Measurements from ENCODE around the gene RILP. TPM values are rescaled to one million over a fixed set of nuclear protein-coding genes. Genes with fewer than 3 reads are reported as not detected.

RILP gene
- total and polyA plus RNA-seq, 2 of the 4 experiments (the other 2 are of a cell fraction), result 3.9 to 6.0 TPM

DNA sequence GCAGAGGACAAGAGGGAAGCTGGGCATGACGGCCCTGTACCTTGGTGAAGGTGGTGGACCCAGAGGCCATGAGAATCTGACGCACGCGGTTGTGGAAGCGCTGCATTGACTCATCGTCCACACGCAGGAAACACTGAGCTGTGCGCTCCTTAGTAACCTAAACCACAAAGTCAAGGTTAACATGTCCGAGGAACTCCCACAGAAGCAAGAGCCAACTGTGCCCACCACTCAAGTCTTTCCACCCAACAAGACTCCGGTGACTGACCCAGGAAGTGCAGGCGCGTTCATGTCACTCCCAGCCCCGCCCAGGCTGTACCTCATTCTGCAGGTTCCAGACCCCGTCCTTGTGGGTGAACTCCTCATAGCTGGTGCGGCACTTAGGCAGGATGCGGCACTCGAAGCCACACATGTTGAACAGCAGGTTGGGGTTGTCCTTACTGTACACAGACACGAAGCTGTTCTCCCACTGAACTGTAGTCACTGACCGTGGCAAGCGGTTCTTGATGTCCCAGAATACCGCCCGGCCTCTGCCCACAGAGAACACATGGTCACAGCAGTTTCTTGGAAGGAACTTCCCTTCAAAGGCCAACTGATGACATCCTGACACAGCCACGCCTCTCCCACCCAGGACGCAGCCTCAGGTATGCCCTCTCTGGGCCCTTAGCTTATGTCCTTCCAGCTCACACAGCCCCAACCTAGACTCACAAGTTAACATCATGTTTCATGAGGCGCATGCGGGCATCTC, 23.5 kb upstream of the RILP start:
- Histone ChIP-seq H3K9me1 (ENCODE audit: insufficient read depth, low read length) (no peaks in the 10 kb centered on the region), H3K79me1 (ENCODE audit: low read depth in 1 of 2, low read length in 2 of 2) (peaks cover 37 to 51% of the 10 kb centered on the region in 2 experiments), H2BK15ac (ENCODE audit: low read depth, low read length) (no peak overlapping the region), H3K56ac (ENCODE audit: extremely low read depth, insufficient read depth, low read length) (no peak overlapping the region), H3K4me1 (ENCODE audit: control insufficient read depth, insufficient read depth, low read length) (peaks cover 3% of the 10 kb centered on the region; the same call in 1 of the 2 replicates), H3K23ac (ENCODE audit: low read depth, low read length) (no peak overlapping the region), H3K4me3 (ENCODE audit: insufficient read depth, low read depth, low read length) (no peak overlapping the region), H4K91ac (ENCODE audit: insufficient read depth, low read depth, low read length) (no peak overlapping the region), H3K9me3 (ENCODE audit: control insufficient read depth, insufficient read depth, low read length) (no peaks in the 10 kb centered on the region), H2BK5ac (ENCODE audit: low read depth, low read length, poor library complexity, severe bottlenecking) (no peak overlapping the region), H3K9ac (ENCODE audit: low read depth, low read length) (no peak overlapping the region), H3K4me2 (ENCODE audit: low read depth, low read length) (no peak overlapping the region), H2BK120ac (ENCODE audit: low read depth, low read length) (no peak overlapping the region), H3K4ac (ENCODE audit: low read depth, low read length) (no peak overlapping the region), H3K27ac (ENCODE audit: insufficient read depth, low read length) (no peak overlapping the region; the same call in 1 of the 2 replicates), H3K18ac (ENCODE audit: low read depth, low read length) (no peak overlapping the region), H3K27me3 (ENCODE audit: control insufficient read depth, insufficient read depth, low read length) (no peaks in the 10 kb centered on the region), H4K8ac (ENCODE audit: low read depth in 2 of 2, low read length in 2 of 2) (no peak overlapping the region), H3K36me3 (ENCODE audit: control insufficient read depth, insufficient read depth, low read length) (peaks cover 71% of the 10 kb centered on the region), H2AFZ (replicated peaks; ENCODE audit: low read length, poor library complexity) (no peak overlapping the region), H2AK5ac (ENCODE audit: low read depth, low read length) (no peak overlapping the region), H3K14ac (replicated peaks; ENCODE audit: low read depth, low read length) (no peak overlapping the region), H4K20me1 (ENCODE audit: insufficient read depth, low read length) (peaks cover 14% of the 10 kb centered on the region), H2BK20ac (ENCODE audit: low read depth, low read length) (no peak overlapping the region), H2AK9ac (replicated peaks; ENCODE audit: low read depth, low read length, poor library complexity) (peak overlapping the region; percentile 1), H4K5ac (ENCODE audit: low read depth, low read length) (no peak overlapping the region)
- DNase-seq (no peak), ATAC-seq (ENCODE audit: low read depth) (no peak)
- dilution Hi-C loops (cut with HindIII; ENCODE audit: low sequenced_read_pairs, unreplicated experiment), result no loop called here
- 92% methylated on average over 15 of the region's 26 CpGs; no CpG with 5 or more reads in 1 of the 2 experiments for WGBS, 2 experiments (ENCODE audit: extremely low coverage in 2 of 2, insufficient read length in 1 of 2)
- BruUV-seq (replicated peaks), result TSS peak; percentile 18
- POLR2A ChIA-PET (ENCODE audit: unreplicated experiment), result no interaction called here
- in situ Hi-C loops (cut with MboI; ENCODE audit: low sequenced_read_pairs), result no loop called here
- intact Hi-C loops (cut with micrococcal nuclease), result no loop called here
- CTCF ChIA-PET, result interaction anchor here (1.0 kb wide), 1 partner anchor 110 kb away, joined by 3 read pairs; no protein-coding TSS in a partner anchor
- no peak for TF ChIP-seq NFE2L2 (IDR thresholded peaks at IDR 0.05; ENCODE audit: low read depth, low read length)
- no peak for TF ChIP-seq CHD1 (IDR thresholded peaks at IDR 0.05; ENCODE audit: low read depth, low read length)
- TF ChIP-seq MXI1 (IDR thresholded peaks at IDR 0.05; ENCODE audit: borderline replicate concordance, low read depth, low read length), result no peak
- TF ChIP-seq RCOR1 (IDR thresholded peaks at IDR 0.05; ENCODE audit: insufficient replicate concordance, low read length), result no peak
- no peak for TF ChIP-seq BHLHE40 (IDR thresholded peaks at IDR 0.05; ENCODE audit: low read depth, low read length)
- TF ChIP-seq SMC3 (IDR thresholded peaks at IDR 0.05; ENCODE audit: low read depth, low read length), result no peak
- no peak for TF ChIP-seq POLR2A (IDR thresholded peaks at IDR 0.05; ENCODE audit: low read depth, low read length)
- TF ChIP-seq MAZ (IDR thresholded peaks at IDR 0.05; ENCODE audit: borderline replicate concordance, low read depth, low read length), result no peak
- no peak for TF ChIP-seq FOS (IDR thresholded peaks at IDR 0.05; ENCODE audit: low read depth, low read length)
- no peak for TF ChIP-seq CEBPB (IDR thresholded peaks at IDR 0.05; ENCODE audit: low read depth, low read length)
- TF ChIP-seq, protein P1, sequence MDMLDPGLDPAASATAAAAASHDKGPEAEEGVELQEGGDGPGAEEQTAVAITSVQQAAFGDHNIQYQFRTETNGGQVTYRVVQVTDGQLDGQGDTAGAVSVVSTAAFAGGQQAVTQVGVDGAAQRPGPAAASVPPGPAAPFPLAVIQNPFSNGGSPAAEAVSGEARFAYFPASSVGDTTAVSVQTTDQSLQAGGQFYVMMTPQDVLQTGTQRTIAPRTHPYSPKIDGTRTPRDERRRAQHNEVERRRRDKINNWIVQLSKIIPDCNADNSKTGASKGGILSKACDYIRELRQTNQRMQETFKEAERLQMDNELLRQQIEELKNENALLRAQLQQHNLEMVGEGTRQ (IDR thresholded peaks at IDR 0.05; ENCODE audit: low read depth, low read length), result no peak
- no peak for TF ChIP-seq RFX5 (IDR thresholded peaks at IDR 0.05; ENCODE audit: low read depth, low read length)
- TF ChIP-seq, protein P2, sequence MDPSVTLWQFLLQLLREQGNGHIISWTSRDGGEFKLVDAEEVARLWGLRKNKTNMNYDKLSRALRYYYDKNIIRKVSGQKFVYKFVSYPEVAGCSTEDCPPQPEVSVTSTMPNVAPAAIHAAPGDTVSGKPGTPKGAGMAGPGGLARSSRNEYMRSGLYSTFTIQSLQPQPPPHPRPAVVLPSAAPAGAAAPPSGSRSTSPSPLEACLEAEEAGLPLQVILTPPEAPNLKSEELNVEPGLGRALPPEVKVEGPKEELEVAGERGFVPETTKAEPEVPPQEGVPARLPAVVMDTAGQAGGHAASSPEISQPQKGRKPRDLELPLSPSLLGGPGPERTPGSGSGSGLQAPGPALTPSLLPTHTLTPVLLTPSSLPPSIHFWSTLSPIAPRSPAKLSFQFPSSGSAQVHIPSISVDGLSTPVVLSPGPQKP (IDR thresholded peaks at IDR 0.05; ENCODE audit: borderline replicate concordance, low read depth, low read length), result no peak
- no peak for TF ChIP-seq RAD21 (IDR thresholded peaks at IDR 0.05; ENCODE audit: low read length)
- TF ChIP-seq MAFK (IDR thresholded peaks at IDR 0.05; ENCODE audit: low read depth, low read length), result no peak

Data from IMR-90 (cell line).